ENCODE data around the gene CBFA2T3.

The CBFA2T3 gene

GRCh38 chr16:88906535-88907105, 70.4 kb downstream of the CBFA2T3 start:
- H3K4me3 ChIP-seq, result no peak overlapping the region

DNA sequence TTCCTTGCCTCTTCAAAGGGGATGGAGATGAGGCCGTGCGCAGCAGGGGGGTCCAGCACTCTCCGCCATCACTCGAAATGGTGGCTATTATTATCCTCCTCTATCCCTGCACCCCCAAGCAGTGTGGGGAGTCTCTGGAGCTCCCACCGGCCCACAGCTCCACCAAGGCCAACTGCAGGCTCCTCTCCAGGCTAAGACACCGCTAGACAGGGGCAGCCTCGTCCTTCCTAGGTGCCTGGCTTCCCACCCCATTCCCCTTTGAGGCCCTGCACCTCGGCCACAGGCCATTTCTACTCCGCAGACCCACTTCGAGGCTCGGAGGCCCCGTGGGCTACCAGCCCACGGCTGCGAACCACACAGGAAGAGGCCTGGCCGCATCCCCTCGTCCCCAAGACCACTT, 71.0 kb downstream of the CBFA2T3 start:
- Histone ChIP-seq H3K4me3 (no peak overlapping the region), H3K27ac (no peak overlapping the region)
- no peak for DNase-seq (ENCODE audit: low spot score)
- no peak for TF ChIP-seq CTCF (IDR thresholded peaks at IDR 0.05)

More at GRCh38 chr16:88906535-88907105, 70.4 kb downstream of the CBFA2T3 start:
- no peak overlapping the region for H3K27ac ChIP-seq
- no peak for TF ChIP-seq CTCF (IDR thresholded peaks at IDR 0.05)
- no peak for DNase-seq (ENCODE audit: low spot score)

DNA sequence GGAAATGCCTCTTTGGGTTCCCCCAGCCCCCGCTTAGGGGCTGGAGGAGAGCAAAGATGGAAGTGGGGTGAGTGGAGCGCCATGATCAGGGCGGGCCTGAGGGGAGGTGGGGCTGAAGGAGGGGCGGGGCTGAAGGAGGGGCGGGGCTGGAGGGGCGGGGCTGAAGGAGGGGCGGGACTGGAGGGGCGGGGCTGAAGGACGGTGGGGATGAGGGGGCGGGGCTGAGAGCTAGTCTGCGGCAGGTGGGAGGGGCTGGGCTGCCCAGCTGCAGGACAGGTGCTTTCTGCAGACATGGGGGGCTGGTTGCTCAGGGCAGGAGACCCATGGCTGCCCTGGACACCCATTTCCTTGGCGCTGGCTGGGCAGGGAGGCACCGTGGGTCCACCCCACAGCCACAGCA, 71.4 kb downstream of the CBFA2T3 start:
- Histone ChIP-seq H3K4me3 (no peak overlapping the region), H3K27ac (no peak overlapping the region)
- TF ChIP-seq CTCF (IDR thresholded peaks at IDR 0.05), result no peak
- no peak for DNase-seq (ENCODE audit: low spot score)

GRCh38 chr16:88904676-88905365, 72.2 kb downstream of the CBFA2T3 start:
- DNase-seq (ENCODE audit: low spot score), result no peak
- Histone ChIP-seq H3K4me3 (no peak overlapping the region), H3K27ac (no peak overlapping the region)
- TF ChIP-seq CTCF (IDR thresholded peaks at IDR 0.05), result no peak

GRCh38 chr16:88903267-88903666, 73.7 kb downstream of the CBFA2T3 start:
- TF ChIP-seq CTCF (IDR thresholded peaks at IDR 0.05), result no peak
- DNase-seq (ENCODE audit: low spot score), result no peak
- no peak overlapping the region for H3K4me3 ChIP-seq
- H3K27ac ChIP-seq, result no peak overlapping the region

DNA sequence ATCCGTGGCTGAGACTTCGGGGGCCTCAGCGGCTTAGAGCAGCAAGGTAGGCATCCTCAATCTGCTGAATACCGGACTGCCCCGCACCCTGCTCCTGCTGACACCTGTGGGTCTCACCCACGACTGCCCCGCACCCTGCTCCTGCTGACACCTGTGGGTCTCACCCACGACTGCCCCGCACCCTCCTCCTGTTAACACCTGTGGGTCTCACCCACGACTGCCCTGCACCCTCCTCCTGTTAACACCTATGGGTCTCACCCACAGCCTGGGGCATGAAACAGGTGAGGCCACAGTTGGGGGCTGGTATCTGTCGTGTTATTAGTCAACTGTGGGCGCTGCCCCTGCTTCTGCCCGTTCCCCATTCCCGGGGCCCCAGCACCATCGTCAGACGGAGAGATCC, 74.3 kb downstream of the CBFA2T3 start:
- no peak for DNase-seq (ENCODE audit: low spot score)
- Histone ChIP-seq H3K4me3 (no peak overlapping the region), H3K27ac (no peak overlapping the region)
- no peak for TF ChIP-seq CTCF (IDR thresholded peaks at IDR 0.05)

DNA sequence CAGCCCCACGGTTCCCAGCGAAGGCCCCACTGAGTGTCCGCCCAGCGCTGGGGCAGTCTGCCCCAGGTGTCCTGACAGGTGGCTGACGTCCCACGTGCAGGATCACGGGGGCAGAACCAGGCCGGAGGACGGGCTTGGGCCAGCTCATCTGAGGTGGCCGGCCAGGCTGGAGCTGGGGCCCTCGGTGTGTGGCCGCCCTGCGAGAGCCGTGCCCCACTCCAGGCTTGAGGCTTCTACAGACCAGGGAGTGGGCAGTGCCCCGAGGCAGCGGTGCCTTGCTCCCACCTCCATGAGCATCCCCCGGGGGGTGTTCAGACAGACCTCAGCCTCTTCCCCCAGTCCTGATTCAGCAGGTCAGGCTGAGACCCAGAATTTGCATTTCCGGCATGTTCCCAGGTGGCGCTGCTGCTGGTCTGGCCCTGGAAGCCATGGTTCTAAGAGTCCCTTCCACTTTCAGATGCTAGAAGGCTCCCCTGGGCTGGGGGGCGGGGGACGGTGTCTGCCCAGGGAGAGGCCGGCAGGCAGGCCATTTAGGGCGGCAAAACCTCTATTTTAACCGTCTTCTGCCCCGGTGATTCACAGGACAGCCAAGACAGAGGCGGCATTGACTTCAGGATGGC, 75.2 kb downstream of the CBFA2T3 start:
- Histone ChIP-seq H3K27ac (no peak overlapping the region), H3K4me3 (no peak overlapping the region)
- DNase-seq (ENCODE audit: low spot score), result no peak
- TF ChIP-seq CTCF (IDR thresholded peaks at IDR 0.05), result no peak
